Measurements from ENCODE around the gene DYSF.

DYSF gene

DNA sequence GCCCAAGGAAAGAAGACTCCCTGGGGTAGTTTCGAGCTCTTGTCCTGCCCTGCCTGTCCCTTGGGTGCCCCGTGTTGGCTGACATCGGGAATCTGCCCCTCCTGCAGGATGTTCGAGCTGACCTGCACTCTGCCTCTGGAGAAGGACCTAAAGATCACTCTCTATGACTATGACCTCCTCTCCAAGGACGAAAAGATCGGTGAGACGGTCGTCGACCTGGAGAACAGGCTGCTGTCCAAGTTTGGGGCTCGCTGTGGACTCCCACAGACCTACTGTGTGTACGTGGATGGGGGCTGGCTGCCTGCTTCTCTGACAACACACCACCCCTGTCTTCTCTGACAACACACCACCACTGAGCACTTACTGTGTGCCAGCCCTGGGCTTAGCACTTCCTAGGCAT lies 210.8 kb downstream of the DYSF start:
- TF ChIP-seq, protein P1, sequence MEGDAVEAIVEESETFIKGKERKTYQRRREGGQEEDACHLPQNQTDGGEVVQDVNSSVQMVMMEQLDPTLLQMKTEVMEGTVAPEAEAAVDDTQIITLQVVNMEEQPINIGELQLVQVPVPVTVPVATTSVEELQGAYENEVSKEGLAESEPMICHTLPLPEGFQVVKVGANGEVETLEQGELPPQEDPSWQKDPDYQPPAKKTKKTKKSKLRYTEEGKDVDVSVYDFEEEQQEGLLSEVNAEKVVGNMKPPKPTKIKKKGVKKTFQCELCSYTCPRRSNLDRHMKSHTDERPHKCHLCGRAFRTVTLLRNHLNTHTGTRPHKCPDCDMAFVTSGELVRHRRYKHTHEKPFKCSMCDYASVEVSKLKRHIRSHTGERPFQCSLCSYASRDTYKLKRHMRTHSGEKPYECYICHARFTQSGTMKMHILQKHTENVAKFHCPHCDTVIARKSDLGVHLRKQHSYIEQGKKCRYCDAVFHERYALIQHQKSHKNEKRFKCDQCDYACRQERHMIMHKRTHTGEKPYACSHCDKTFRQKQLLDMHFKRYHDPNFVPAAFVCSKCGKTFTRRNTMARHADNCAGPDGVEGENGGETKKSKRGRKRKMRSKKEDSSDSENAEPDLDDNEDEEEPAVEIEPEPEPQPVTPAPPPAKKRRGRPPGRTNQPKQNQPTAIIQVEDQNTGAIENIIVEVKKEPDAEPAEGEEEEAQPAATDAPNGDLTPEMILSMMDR (IDR thresholded peaks at IDR 0.05; ENCODE audit: borderline replicate concordance, insufficient read depth, low read depth, low read length): no peak

GRCh38 chr2:71665168-71666093 lies 212.1 kb downstream of the DYSF start:
- no peak overlapping the region for H3K4me3 ChIP-seq (ENCODE audit: low read depth, low read length)
- TF ChIP-seq, protein P1 (IDR thresholded peaks at IDR 0.05; ENCODE audit: borderline replicate concordance, insufficient read depth, low read depth, low read length): no peak

More for the DNA sequence above, 210.8 kb downstream of the DYSF start:
- no peak overlapping the region for H3K4me3 ChIP-seq (ENCODE audit: low read depth, low read length)

- TF ChIP-seq, protein P1 (IDR thresholded peaks at IDR 0.05; ENCODE audit: borderline replicate concordance, insufficient read depth, low read depth, low read length): no peak
- H3K4me3 ChIP-seq (ENCODE audit: low read depth, low read length): no peak overlapping the region
Observed at GRCh38 chr2:71666094-71666474, 212.7 kb downstream of the DYSF start.

DNA sequence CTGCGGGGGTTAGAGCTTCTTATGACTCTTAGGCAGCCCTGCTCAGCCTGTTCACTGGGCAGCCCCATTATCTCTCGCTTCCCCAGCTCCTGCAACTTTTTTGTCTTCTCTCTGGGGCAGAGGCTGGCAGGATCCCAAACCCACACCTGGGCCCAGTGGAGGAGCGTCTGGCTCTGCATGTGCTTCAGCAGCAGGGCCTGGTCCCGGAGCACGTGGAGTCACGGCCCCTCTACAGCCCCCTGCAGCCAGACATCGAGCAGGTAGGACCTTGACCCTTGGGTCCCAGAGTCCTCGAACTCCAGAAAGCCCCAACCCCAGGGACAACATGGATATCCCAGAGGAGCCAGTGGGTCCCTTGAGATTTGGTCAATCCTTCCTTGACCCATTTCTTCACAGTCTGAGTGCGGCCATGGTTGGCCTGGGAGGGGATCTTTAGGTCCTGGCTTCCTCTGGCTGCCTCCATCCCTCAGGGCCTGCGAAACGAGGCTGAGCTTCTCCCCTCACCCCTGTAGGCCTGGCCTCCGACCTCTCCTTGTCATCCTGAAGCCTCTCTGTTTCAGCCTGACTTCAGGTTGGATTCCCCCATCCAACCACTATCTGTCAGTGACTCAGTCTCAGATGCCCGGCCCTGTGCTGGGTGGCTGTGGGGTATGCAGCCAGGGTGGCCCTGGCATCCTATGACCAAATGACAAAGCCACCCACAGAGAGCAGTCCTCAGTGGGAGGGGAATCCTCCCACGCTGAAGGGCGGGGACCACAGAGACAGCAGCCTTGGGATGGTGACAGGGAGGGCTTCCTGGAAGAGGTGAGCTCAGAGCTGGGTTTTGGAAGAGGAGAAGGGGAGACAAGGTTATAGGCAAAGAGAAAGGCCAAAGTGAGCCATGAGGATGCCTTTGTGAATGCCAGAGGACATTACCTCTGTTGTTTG lies 214.2 kb downstream of the DYSF start:
- TF ChIP-seq, protein P1 (IDR thresholded peaks at IDR 0.05; ENCODE audit: borderline replicate concordance, insufficient read depth, low read depth, low read length): no peak

DNA sequence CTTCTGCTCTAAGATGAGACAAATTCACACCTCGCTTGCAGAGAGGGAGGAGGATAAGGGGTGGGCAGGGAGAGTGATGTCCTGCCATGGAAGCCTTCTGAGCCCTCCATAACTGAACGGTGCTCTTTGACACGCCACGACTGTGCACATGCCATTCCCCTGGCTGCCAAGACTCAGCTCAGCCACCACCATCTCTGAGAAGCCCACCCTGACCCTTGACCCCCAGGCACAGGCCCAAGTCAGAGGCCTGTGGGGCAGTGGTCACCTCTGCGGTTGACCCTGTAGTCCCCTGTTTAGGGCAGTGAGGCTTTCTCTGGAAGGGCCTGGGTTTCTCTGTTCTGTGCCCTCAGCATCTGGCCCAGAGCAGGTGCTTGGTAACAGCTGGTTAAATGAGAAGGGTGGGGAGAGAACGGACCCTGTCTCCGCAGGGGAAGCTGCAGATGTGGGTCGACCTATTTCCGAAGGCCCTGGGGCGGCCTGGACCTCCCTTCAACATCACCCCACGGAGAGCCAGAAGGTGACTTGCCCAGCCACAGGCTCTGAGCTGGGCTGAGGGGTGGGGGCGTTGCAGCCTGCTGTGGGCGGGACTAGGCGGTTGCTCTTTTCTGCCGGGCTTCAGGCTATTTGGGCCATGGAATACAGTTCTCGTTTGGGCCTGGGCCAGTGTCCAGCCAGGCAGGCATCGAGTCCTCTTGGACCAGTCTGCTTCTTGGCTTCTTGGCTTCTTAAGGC lies 215.1 kb downstream of the DYSF start:
- TF ChIP-seq, protein P1 (IDR thresholded peaks at IDR 0.05; ENCODE audit: borderline replicate concordance, insufficient read depth, low read depth, low read length): no peak
- H3K4me3 ChIP-seq (ENCODE audit: low read depth, low read length): no peak overlapping the region

More for the DNA sequence above, 214.2 kb downstream of the DYSF start:
- no peak overlapping the region for H3K4me3 ChIP-seq (ENCODE audit: low read depth, low read length)

DNA sequence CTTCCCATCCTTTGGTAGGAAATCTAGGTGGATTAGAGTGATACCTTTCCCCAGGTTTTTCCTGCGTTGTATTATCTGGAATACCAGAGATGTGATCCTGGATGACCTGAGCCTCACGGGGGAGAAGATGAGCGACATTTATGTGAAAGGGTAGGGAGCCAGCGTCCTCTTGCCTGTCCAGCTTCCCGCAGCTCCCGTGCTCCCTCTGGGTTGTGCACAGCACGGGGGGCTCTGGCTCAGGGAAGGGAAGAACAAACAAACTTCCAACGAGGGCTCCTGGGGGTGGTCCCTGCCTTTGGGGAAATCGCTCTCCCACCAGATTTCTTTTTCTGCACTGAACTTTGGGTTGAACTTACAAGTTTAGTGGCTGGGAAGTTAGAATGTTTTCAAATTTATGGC lies 215.7 kb downstream of the DYSF start:
- TF ChIP-seq, protein P1 (IDR thresholded peaks at IDR 0.05; ENCODE audit: borderline replicate concordance, insufficient read depth, low read depth, low read length): no peak
- no peak overlapping the region for H3K4me3 ChIP-seq (ENCODE audit: low read depth, low read length)

Measured in GM12875 (cell line).